H1 (cell line): Measurements from ENCODE around the gene PLK1. TPM values are rescaled to one million over a fixed set of nuclear protein-coding genes. Genes with fewer than 3 reads are reported as not detected.

ENCODE experiments used
- CTCF ChIA-PET: fragments of 300-600 bp; sonication (Branson Sonifier 250); formaldehyde crosslinking; loops from one replicate; lab custom pipeline; 2021; ENCODE audit not compliant: partially characterized antibody; lab: Charles Lee
- POLR2A ChIA-PET: fragments of 300-600 bp; sonication (Branson Sonifier 250); formaldehyde crosslinking; loops from one replicate; lab custom pipeline; 2021; ENCODE audit warnings: inconsistent platforms; ENCODE audit not compliant: partially characterized antibody; lab: Charles Lee
- DNase-seq, 2 experiments: peaks; one replicate each; pipeline versions ENCODE4 v3.0.0 to v3.0.0-alpha.2; 2010 to 2022; ENCODE audit warnings: low spot score in 2 of 2, low read depth in 1 of 2, mixed read lengths in 1 of 2
- FAIRE-seq: peaks from 2 replicates; lab custom pipeline; 2011; peaks lifted over from hg19 to GRCh38; lab: Jason Lieb, UNC
- H2AFZ ChIP-seq: 2 replicates; pipeline ENCODE4 v1.8.1; 2012; ENCODE audit warnings: low read length, inconsistent platforms
- H2AK5ac ChIP-seq: 2 replicates; pipeline ENCODE4 v1.6.1; 2013; ENCODE audit warnings: low read depth, low read length
- H2BK120ac ChIP-seq: replicated peaks from 2 replicates; pipeline ENCODE3; 2013; ENCODE audit warnings: low read depth, low read length, inconsistent platforms
- H2BK12ac ChIP-seq: 2 replicates; pipeline ENCODE4 v1.6.1; 2013; ENCODE audit warnings: low read depth, low read length
- H2BK15ac ChIP-seq: 2 replicates; pipeline ENCODE4 v1.6.1; 2013; ENCODE audit warnings: low read length
- H2BK20ac ChIP-seq: 2 replicates; pipeline ENCODE4 v1.6.1; 2013; ENCODE audit warnings: low read length
- H2BK5ac ChIP-seq: 2 replicates; pipeline ENCODE4 v1.6.1; 2013; ENCODE audit warnings: low read depth, low read length
- H3K14ac ChIP-seq: 2 replicates; pipeline ENCODE4 v1.6.1; 2013; ENCODE audit warnings: inconsistent platforms; ENCODE audit not compliant: insufficient read length
- H3K18ac ChIP-seq: 2 replicates; pipeline ENCODE4 v1.6.1; 2013; ENCODE audit warnings: low read length; ENCODE audit errors: extremely low read depth
- H3K23ac ChIP-seq: 2 replicates; pipeline ENCODE4 v1.6.1; 2013; ENCODE audit warnings: inconsistent platforms; ENCODE audit not compliant: insufficient read length
- H3K23me2 ChIP-seq: 2 replicates; pipeline ENCODE4 v1.6.1; 2013; ENCODE audit warnings: low read depth, low read length
- H3K27ac ChIP-seq: 2 replicates; pipeline ENCODE4 v1.6.1; 2011; ENCODE audit warnings: low read depth, low read length, inconsistent platforms
- H3K27me3 ChIP-seq, 4 experiments: replicated peaks in 1 of 4; 1 replicate in 1 of 4; 2 replicates in 3 of 4; pipeline versions ENCODE4 v1.6.1 to v1.8.1; 2011 to 2013; ENCODE audit warnings: low read length in 3 of 4, mild to moderate bottlenecking in 3 of 4, inconsistent platforms in 2 of 4, mixed read lengths in 2 of 4, moderate library complexity in 1 of 4; ENCODE audit not compliant: control insufficient read depth in 3 of 4, insufficient read depth in 3 of 4; ENCODE audit errors: extremely low read depth in 1 of 4
- H3K36me3 ChIP-seq, 4 experiments: 2 replicates each; pipeline versions ENCODE4 v1.6.1 to v1.8.1; 2011 to 2013; ENCODE audit warnings: mild to moderate bottlenecking in 4 of 4, low read length in 3 of 4, moderate library complexity in 2 of 4, control low read depth in 1 of 4, inconsistent platforms in 1 of 4; ENCODE audit not compliant: insufficient read depth in 4 of 4, control insufficient read depth in 2 of 4
- H3K4ac ChIP-seq: replicated peaks from 2 replicates; pipeline ENCODE3; 2013; ENCODE audit warnings: low read length, low read depth, mixed read lengths, inconsistent platforms; ENCODE audit not compliant: insufficient read length
- H3K4me1 ChIP-seq, 4 experiments: replicated peaks in 1 of 4; 1 replicate in 1 of 4; 2 replicates in 3 of 4; pipeline versions ENCODE4 v1.6.1 to v1.8.1; 2011 to 2013; ENCODE audit warnings: low read length in 3 of 4, inconsistent platforms in 2 of 4, mixed read lengths in 1 of 4; ENCODE audit not compliant: insufficient read depth in 4 of 4, control insufficient read depth in 3 of 4
- H3K4me2 ChIP-seq, 2 experiments: 2 replicates each; pipeline versions ENCODE4 v1.6.1 to v1.8.1; 2011 to 2013; ENCODE audit warnings: low read depth in 2 of 2, low read length in 2 of 2, control low read depth in 1 of 2, inconsistent platforms in 1 of 2, mild to moderate bottlenecking in 1 of 2; ENCODE audit not compliant: insufficient read depth in 1 of 2
- H3K4me3 ChIP-seq, 4 experiments: fragments of 200-600, 300-600 bp in 1 of 4; sonication (generic), shearing (Covaris generic), sonication (Bioruptor Twin) in 1 of 4; 2 replicates each; pipeline versions ENCODE4 v1.5.1 to v1.8.1; 2011 to 2016; ENCODE audit warnings: low read length in 4 of 4, low read depth in 3 of 4, control low read depth in 2 of 4, inconsistent platforms in 2 of 4, mild to moderate bottlenecking in 2 of 4, mixed read lengths in 1 of 4, moderate library complexity in 1 of 4; ENCODE audit not compliant: insufficient read depth in 2 of 4; ENCODE audit errors: extremely low read depth in 1 of 4
- H3K56ac ChIP-seq: replicated peaks from 2 replicates; pipeline ENCODE3; 2013; ENCODE audit warnings: low read depth, mild to moderate bottlenecking, mixed read lengths, low read length, inconsistent platforms; ENCODE audit not compliant: insufficient read length
- H3K79me1 ChIP-seq: 2 replicates; pipeline ENCODE4 v1.6.1; 2013; ENCODE audit warnings: low read depth, low read length, control low read depth
- H3K79me2 ChIP-seq, 2 experiments: 2 replicates each; pipeline versions ENCODE4 v1.6.1 to v1.8.1; 2012 to 2013; ENCODE audit warnings: low read length in 2 of 2, mild to moderate bottlenecking in 2 of 2, inconsistent platforms in 1 of 2; ENCODE audit not compliant: insufficient read depth in 2 of 2, control insufficient read depth in 1 of 2
- H3K9ac ChIP-seq, 4 experiments: replicated peaks in 1 of 4; 1 replicate in 1 of 4; 2 replicates in 3 of 4; pipeline versions ENCODE4 v1.6.1 to v1.8.1; 2011 to 2013; ENCODE audit warnings: low read depth in 3 of 4, low read length in 3 of 4, control low read depth in 2 of 4, mild to moderate bottlenecking in 2 of 4, moderate library complexity in 2 of 4, inconsistent platforms in 1 of 4; ENCODE audit errors: extremely low read depth in 1 of 4
- H3K9me3 ChIP-seq, 2 experiments: 2 replicates each; pipeline versions ENCODE4 v1.6.1 to v1.8.1; 2012 to 2013; ENCODE audit warnings: mild to moderate bottlenecking in 2 of 2, moderate library complexity in 2 of 2, control low read depth in 1 of 2, inconsistent platforms in 1 of 2, low read depth in 1 of 2, low read length in 1 of 2, mixed read lengths in 1 of 2; ENCODE audit not compliant: insufficient read depth in 2 of 2
- H4K20me1 ChIP-seq, 2 experiments: replicated peaks in 1 of 2; 2 replicates each; pipeline versions ENCODE3 to v1.8.1; 2011 to 2013; ENCODE audit warnings: inconsistent platforms in 2 of 2, low read length in 2 of 2, mild to moderate bottlenecking in 1 of 2; ENCODE audit not compliant: insufficient read depth in 2 of 2, control insufficient read depth in 1 of 2
- H4K5ac ChIP-seq: 2 replicates; pipeline ENCODE4 v1.6.1; 2013; ENCODE audit warnings: low read length, low read depth, mixed read lengths, inconsistent platforms; ENCODE audit not compliant: insufficient read length
- H4K8ac ChIP-seq: 2 replicates; pipeline ENCODE4 v1.8.0; 2013; ENCODE audit warnings: mild to moderate bottlenecking, moderate library complexity, low read length, inconsistent platforms; ENCODE audit not compliant: insufficient read depth; ENCODE audit errors: extremely low read depth
- H4K91ac ChIP-seq: replicated peaks from 2 replicates; pipeline ENCODE3; 2013; ENCODE audit warnings: low read length, mixed read lengths, inconsistent platforms; ENCODE audit not compliant: insufficient read length
- BRCA1 ChIP-seq: IDR thresholded peaks from 2 replicates; pipeline ENCODE4 v1.6.1; 2012; ENCODE audit warnings: low read depth, low read length, improper control_type of control experiment
- GTF2F1 ChIP-seq: IDR thresholded peaks from 2 replicates; pipeline ENCODE4 v1.6.1; 2012; ENCODE audit warnings: low read depth, low read length, improper control_type of control experiment, borderline replicate concordance
- KDM1A ChIP-seq: fragments of 200-600, 300-600 bp; sonication (generic); IDR thresholded peaks from 2 replicates; pipeline ENCODE4 v1.7.1; 2016; ENCODE audit warnings: mild to moderate bottlenecking, low read length, borderline replicate concordance
- POU5F1 ChIP-seq: IDR thresholded peaks from 2 replicates; pipeline ENCODE4 v1.6.1; 2011; ENCODE audit warnings: low read depth, mild to moderate bottlenecking, low read length, moderate library complexity
- RXRA ChIP-seq: IDR thresholded peaks from 2 replicates; pipeline ENCODE4 v1.6.1; 2011; ENCODE audit warnings: low read depth, mild to moderate bottlenecking, low read length, moderate library complexity; ENCODE audit not compliant: insufficient read depth
- SUZ12 ChIP-seq: fragments of 200-600 bp; sonication (generic); IDR thresholded peaks from 2 replicates; pipeline ENCODE4 v1.6.1; 2012; ENCODE audit warnings: mild to moderate bottlenecking, inconsistent platforms, low read length, moderate library complexity, mixed read lengths
- TAF1 ChIP-seq: IDR thresholded peaks from 2 replicates; pipeline ENCODE4 v1.6.1; 2011; ENCODE audit warnings: mild to moderate bottlenecking, low read depth, low read length
- TAF7 ChIP-seq: optimal IDR thresholded peaks from 2 replicates; pipeline ENCODE3; 2011; ENCODE audit warnings: low read depth, mild to moderate bottlenecking, inconsistent platforms, low read length, moderate library complexity, borderline replicate concordance
- TCF12 ChIP-seq: IDR thresholded peaks from 2 replicates; pipeline ENCODE4 v1.6.1; 2011; ENCODE audit warnings: low read depth, mild to moderate bottlenecking, low read length
- TEAD4 ChIP-seq: IDR thresholded peaks from 2 replicates; pipeline ENCODE4 v1.6.1; 2012; ENCODE audit warnings: low read depth, low read length, inconsistent platforms, mixed read lengths
- WGBS, 2 experiments: shearing (Covaris generic) in 1 of 2; methylation state at CpG; one replicate each; pipeline versions ENCODE4 v1.1.6 to v1.1.7; 2013 to 2015; ENCODE audit warnings: low lambda C conversion rate in 2 of 2, mixed read lengths in 2 of 2, inconsistent platforms in 1 of 2, low coverage in 1 of 2, missing lambda C conversion rate in 1 of 2; ENCODE audit not compliant: insufficient replicate concordance in 2 of 2, insufficient coverage in 1 of 2, insufficient read length in 1 of 2; ENCODE audit errors: extremely low coverage in 1 of 2, missing lambda C conversion rate in 1 of 2; 5-methylcytosine and 5-hydroxymethylcytosine counted together
- polyA plus RNA-seq, 7 experiments: library from polyadenylated mRNA; depleted of rRNA in 3 of 7; stranded (reverse) in 5 of 7; unstranded in 2 of 7; fragments of >200 nt in 5 of 7; fragments of 200-250 nt in 2 of 7; gene quantifications; 1 replicate in 5 of 7; 2 replicates in 1 of 7; 4 replicates in 1 of 7; pipeline versions ENCODE4 v1.2.1 to v1.2.3, GENCODE V29; 2011 to 2013; ENCODE audit warnings: missing spikeins in 2 of 7, mixed read lengths in 2 of 7
- total RNA-seq: library from RNA; stranded (reverse); fragmentation: NEBNext Ultra II Directional; extraction: Animal tissue kit (Norgen Biotek cat#: 25700); gene quantifications from 2 replicates; pipeline ENCODE4 v1.2.1, GENCODE V29; 2021
- TF ChIP-seq, protein P1 (sequence below): IDR thresholded peaks from 2 replicates; pipeline ENCODE4 v1.6.1; 2012; ENCODE audit warnings: low read length, inconsistent platforms

The PLK1 gene
- total and polyA plus RNA-seq, 2 of the 8 experiments (the other 6 are each of a cell fraction or from before 2014, with no cell fraction given) = 127 to 139 TPM

DNA sequence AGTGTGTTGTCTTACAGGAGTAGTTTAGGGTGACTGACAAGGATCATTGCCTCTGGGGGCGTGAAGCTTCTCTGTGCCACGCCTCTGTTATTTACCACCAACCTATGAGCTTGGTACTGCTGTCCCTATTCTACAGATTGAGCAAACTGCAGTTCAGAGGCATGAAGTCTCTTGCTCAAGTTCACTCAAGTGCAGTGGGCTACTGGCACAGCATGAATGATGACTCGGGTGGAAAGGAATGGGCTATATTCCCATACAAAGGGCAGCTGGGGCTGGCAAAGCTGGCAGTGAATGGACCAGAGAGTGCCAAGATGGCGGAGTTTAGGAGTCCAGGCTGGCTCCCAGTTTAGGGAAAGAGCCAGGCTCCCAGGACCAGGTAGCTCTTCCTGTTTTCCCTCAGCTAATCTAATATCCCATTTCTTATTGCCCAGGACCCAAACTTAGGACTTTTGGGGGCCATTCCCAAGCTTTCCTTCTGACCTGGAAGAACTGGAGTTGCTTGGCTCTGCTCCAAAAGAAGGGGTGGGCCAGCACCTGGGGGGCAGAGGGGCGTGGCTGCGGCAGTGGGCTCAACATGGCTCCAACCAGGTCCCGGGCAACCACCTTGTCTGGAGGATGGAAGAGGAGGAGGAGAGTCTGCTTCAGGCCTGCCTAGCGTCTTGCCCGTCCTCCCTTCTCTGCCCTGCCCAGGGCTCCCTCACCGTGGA, 12.9 kb downstream of the PLK1 start:
- Histone ChIP-seq H2AK5ac (no peak overlapping the region), H3K56ac (no peak overlapping the region), H3K23ac (no peak overlapping the region), H2BK5ac (no peak overlapping the region), H3K4me3 (no peak overlapping the region), H3K18ac (no peak overlapping the region), H3K4me2 (no peak overlapping the region), H4K91ac (no peak overlapping the region), H2BK120ac (no peak overlapping the region), H3K27me3 (no peaks in the 10 kb centered on the region), H2BK12ac (no peak overlapping the region), H3K79me2 (no peaks in the 10 kb centered on the region), H3K79me1 (no peaks in the 10 kb centered on the region), H3K23me2 (peaks cover 7% of the 10 kb centered on the region; the same call in 1 of the 2 replicates), H4K20me1 (peaks cover 7 to 10% of the 10 kb centered on the region in 2 experiments), H4K8ac (no peak overlapping the region; the same call in 1 of the 2 replicates), H2BK20ac (no peak overlapping the region), H3K27ac (no peak overlapping the region), H2BK15ac (no peak overlapping the region), H3K9ac (no peak overlapping the region), H2AFZ (no peak overlapping the region), H3K14ac (no peak overlapping the region), H3K36me3 (peaks cover 25 to 49% (median 46%) of the 10 kb centered on the region in 4 experiments), H3K4ac (no peak overlapping the region), H3K4me1 (peaks cover 0 to 5% (median 4%) of the 10 kb centered on the region in 4 experiments; a peak in 5 of 7 replicates), H3K9me3 (no peaks in the 10 kb centered on the region), H4K5ac (no peak overlapping the region)
- CTCF ChIA-PET = interaction anchor here (0.9 to 5.1 kb wide), 4 partner anchors 9 to 36 kb away, joined by 3 to 43 read pairs (median 5); partner anchors contain the start of gene PLK1
- no peak for FAIRE-seq
- no peak for DNase-seq
- POLR2A ChIA-PET = interaction anchor here (0.8 to 12.9 kb wide), 5 partner anchors 9 to 18 kb away, joined by 3 to 230 read pairs (median 3); partner anchors contain the start of gene PLK1
- WGBS, 2 experiments = 91% methylated on average over 6 of the region's 10 CpGs; no CpG with 5 or more reads in 1 of the 2 experiments
- TF ChIP-seq RXRA (no peak), POU5F1 (no peak), BRCA1 (no peak), TEAD4 (no peak), SUZ12 (no peak), TCF12 (no peak), TAF1 (no peak), KDM1A (no peak), GTF2F1 (no peak), TAF7 (no peak)
- TF ChIP-seq, protein P1, sequence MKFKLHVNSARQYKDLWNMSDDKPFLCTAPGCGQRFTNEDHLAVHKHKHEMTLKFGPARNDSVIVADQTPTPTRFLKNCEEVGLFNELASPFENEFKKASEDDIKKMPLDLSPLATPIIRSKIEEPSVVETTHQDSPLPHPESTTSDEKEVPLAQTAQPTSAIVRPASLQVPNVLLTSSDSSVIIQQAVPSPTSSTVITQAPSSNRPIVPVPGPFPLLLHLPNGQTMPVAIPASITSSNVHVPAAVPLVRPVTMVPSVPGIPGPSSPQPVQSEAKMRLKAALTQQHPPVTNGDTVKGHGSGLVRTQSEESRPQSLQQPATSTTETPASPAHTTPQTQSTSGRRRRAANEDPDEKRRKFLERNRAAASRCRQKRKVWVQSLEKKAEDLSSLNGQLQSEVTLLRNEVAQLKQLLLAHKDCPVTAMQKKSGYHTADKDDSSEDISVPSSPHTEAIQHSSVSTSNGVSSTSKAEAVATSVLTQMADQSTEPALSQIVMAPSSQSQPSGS = no peak
